HG03045 (cell line): ENCODE data around the gene CPEB4.

Source experiments
- ATAC-seq: cut with Tn5 transposase; IDR thresholded peaks from one replicate; pipeline ENCODE4 v1.9.1; 2021; ENCODE audit warnings: mild to moderate bottlenecking, moderate library complexity; ENCODE audit not compliant: unreplicated experiment

CPEB4 gene

GRCh38 chr5:173858670-173859407 lies 29.3 kb upstream of the CPEB4 start:
- ATAC-seq: no peak

GRCh38 chr5:173859408-173860159 lies 28.6 kb upstream of the CPEB4 start:
- ATAC-seq: no peak

GRCh38 chr5:173862047-173862477 lies 26.1 kb upstream of the CPEB4 start:
- no peak for ATAC-seq

- ATAC-seq: no peak
Measured at GRCh38 chr5:173863359-173863758, 24.8 kb upstream of the CPEB4 start.

- no peak for ATAC-seq
Measured at GRCh38 chr5:173864126-173865050, 23.8 kb upstream of the CPEB4 start.

GRCh38 chr5:173866243-173866857 lies 21.8 kb upstream of the CPEB4 start:
- ATAC-seq: no peak

GRCh38 chr5:173866858-173867679 lies 21.1 kb upstream of the CPEB4 start:
- ATAC-seq: no peak

- no peak for ATAC-seq
Measured at GRCh38 chr5:173868096-173868880, 19.9 kb upstream of the CPEB4 start.

GRCh38 chr5:173869316-173869715 lies 18.8 kb upstream of the CPEB4 start:
- ATAC-seq: no peak

- no peak for ATAC-seq
Measured at GRCh38 chr5:173872957-173873305, 15.2 kb upstream of the CPEB4 start.

- no peak for ATAC-seq
Measured at GRCh38 chr5:173873306-173873922, 14.7 kb upstream of the CPEB4 start.

GRCh38 chr5:173875189-173875588 lies 13.0 kb upstream of the CPEB4 start:
- ATAC-seq: no peak

GRCh38 chr5:173878224-173878967 lies 9.8 kb upstream of the CPEB4 start:
- ATAC-seq: no peak

GRCh38 chr5:173880306-173880985 lies 7.7 kb upstream of the CPEB4 start:
- ATAC-seq: no peak

- no peak for ATAC-seq
Measured at GRCh38 chr5:173881811-173882575, 6.2 kb upstream of the CPEB4 start.

GRCh38 chr5:173882632-173883031 lies 5.5 kb upstream of the CPEB4 start:
- ATAC-seq: no peak
